DOHH2 (cell line): ENCODE data around the gene CMAS.
A peak's percentile ranks its signal among the peaks of the same experiment; 100 is the strongest.

Experiments used
- H3F3A ChIP-seq: fragments of 200-600 bp; sonication (generic), shearing (Covaris generic); 2 replicates; pipeline ENCODE4 v1.6.0; 2016; ENCODE audit warnings: antibody characterized with exemption, mild to moderate bottlenecking; ENCODE audit not compliant: control insufficient read depth, insufficient read depth
- H3K27ac ChIP-seq: fragments of 200-600 bp; sonication (generic); 2 replicates; pipeline ENCODE4 v1.5.1; 2014; ENCODE audit warnings: low read depth, mild to moderate bottlenecking, low read length, moderate library complexity
- H3K27me3 ChIP-seq: fragments of 200-600 bp; sonication (generic); 2 replicates; pipeline ENCODE4 v1.6.1; 2014; ENCODE audit warnings: mild to moderate bottlenecking, low read length, mixed read lengths; ENCODE audit not compliant: control insufficient read depth
- H3K36me3 ChIP-seq: fragments of 200-600 bp; sonication (generic); 2 replicates; pipeline ENCODE4 v1.6.1; 2014; ENCODE audit warnings: mild to moderate bottlenecking, low read length, moderate library complexity, mixed read lengths; ENCODE audit not compliant: control insufficient read depth
- H3K4me1 ChIP-seq: fragments of 200-600 bp; sonication (generic); 2 replicates; pipeline ENCODE4 v1.6.1; 2014; ENCODE audit warnings: mild to moderate bottlenecking, low read length, mixed read lengths; ENCODE audit not compliant: control insufficient read depth
- H3K4me2 ChIP-seq: fragments of 200-600 bp; sonication (generic); 2 replicates; pipeline ENCODE4 v1.6.0; 2014; ENCODE audit warnings: mild to moderate bottlenecking, low read length, moderate library complexity
- H3K4me3 ChIP-seq: fragments of 200-600 bp; sonication (generic); 2 replicates; pipeline ENCODE4 v1.5.1; 2014; ENCODE audit warnings: mild to moderate bottlenecking, low read length, mixed read lengths
- H3K79me2 ChIP-seq: fragments of 200-600 bp; sonication (generic); 2 replicates; pipeline ENCODE4 v1.6.1; 2014; ENCODE audit warnings: mild to moderate bottlenecking, low read length, mixed read lengths; ENCODE audit not compliant: control insufficient read depth
- H3K9me2 ChIP-seq: fragments of 200-600 bp; sonication (generic); replicated peaks from 2 replicates; pipeline ENCODE4 v1.6.1; 2014; ENCODE audit warnings: mild to moderate bottlenecking, low read length, mixed read lengths; ENCODE audit not compliant: control insufficient read depth
- H3K9me3 ChIP-seq: fragments of 200-600 bp; sonication (generic); 2 replicates; pipeline ENCODE4 v1.6.1; 2014; ENCODE audit warnings: antibody characterized with exemption, low read length, mixed read lengths; ENCODE audit not compliant: control insufficient read depth, insufficient read depth
- H4K20me1 ChIP-seq: fragments of 200-600 bp; sonication (generic); 2 replicates; pipeline ENCODE4 v1.6.0; 2014; ENCODE audit warnings: low read depth, mild to moderate bottlenecking, antibody characterized with exemption, low read length, moderate library complexity; ENCODE audit not compliant: control insufficient read depth, insufficient read depth
- CTCF ChIP-seq: fragments of 200-600 bp; sonication (generic); IDR thresholded peaks from one replicate; pipeline ENCODE4 v1.5.1; 2014; ENCODE audit warnings: antibody characterized with exemption, mild to moderate bottlenecking, low read depth, low read length; ENCODE audit not compliant: poor library complexity, severe bottlenecking
- EZH2phosphoT487 ChIP-seq: fragments of 200-600 bp; sonication (generic); IDR thresholded peaks from 2 replicates; pipeline ENCODE4 v1.6.1; 2017; ENCODE audit warnings: borderline replicate concordance, mild to moderate bottlenecking, antibody characterized with exemption, low read length, moderate library complexity, mixed read lengths

The CMAS gene

DNA sequence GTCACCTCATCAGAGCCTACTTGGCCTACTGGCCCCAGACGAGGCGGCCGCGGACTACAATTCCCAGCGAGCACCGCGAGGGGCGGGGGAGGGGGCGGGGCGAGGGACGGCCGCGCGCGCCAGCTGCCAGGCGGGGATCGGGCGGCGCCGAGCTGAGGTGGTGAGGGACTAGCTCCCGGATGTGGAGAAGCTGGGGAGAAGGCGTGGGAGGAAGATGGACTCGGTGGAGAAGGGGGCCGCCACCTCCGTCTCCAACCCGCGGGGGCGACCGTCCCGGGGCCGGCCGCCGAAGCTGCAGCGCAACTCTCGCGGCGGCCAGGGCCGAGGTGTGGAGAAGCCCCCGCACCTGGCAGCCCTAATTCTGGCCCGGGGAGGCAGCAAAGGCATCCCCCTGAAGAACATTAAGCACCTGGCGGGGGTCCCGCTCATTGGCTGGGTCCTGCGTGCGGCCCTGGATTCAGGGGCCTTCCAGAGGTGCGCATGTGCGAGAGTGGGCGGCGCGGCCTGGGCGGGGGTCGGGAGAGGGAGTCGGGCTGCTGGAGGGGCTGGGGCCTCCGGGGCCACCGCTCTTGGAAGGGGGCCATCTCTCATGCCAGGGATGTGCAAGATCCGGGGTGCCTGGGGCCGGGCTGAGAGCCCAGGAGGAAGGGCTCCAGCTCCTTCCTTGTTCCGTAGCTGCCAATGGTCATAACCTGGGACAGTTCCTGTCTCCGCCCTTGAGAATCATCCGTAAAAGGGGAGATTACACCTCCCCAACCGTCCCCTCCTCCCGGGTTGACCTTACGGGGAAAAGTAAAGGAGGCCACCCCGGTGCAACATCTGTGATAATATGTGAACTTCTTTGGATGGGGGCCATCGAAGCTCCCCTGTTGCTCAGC, at the start of gene CMAS:
TSS of gene CMAS (plus strand) at position 129 of the 878 bp plus-strand sequence. CDS start at position 215, 86 bp downstream.
- H3K27me3 ChIP-seq: no peaks in the 10 kb centered on the region
- peak within 1 kb of the TSS; percentile 45; the same call in 1 of the 2 replicates for H3K27ac ChIP-seq
- H4K20me1 ChIP-seq: no peaks in the 10 kb centered on the region
- no peaks in the 10 kb centered on the region for H3K9me3 ChIP-seq
- peaks cover 10% of the 10 kb centered on the region for H3K4me1 ChIP-seq
- H3F3A ChIP-seq: no peaks in the 10 kb centered on the region
- H3K79me2 ChIP-seq: peaks cover 46% of the 10 kb centered on the region
- H3K9me2 ChIP-seq: no peaks in the 10 kb centered on the region
- H3K36me3 ChIP-seq: peaks cover 22% of the 10 kb centered on the region
- peak within 1 kb of the TSS; percentile 71 for H3K4me2 ChIP-seq
- TF ChIP-seq EZH2phosphoT487 (no peak), CTCF (no peak)
- peak within 1 kb of the TSS; percentile 93 for H3K4me3 ChIP-seq

- Histone ChIP-seq H3K79me2 (no peaks in the 10 kb centered on the region), H3F3A (no peaks in the 10 kb centered on the region), H3K9me2 (no peaks in the 10 kb centered on the region), H3K4me3 (no peak overlapping the region), H3K27me3 (no peaks in the 10 kb centered on the region), H3K4me2 (no peak overlapping the region), H4K20me1 (no peaks in the 10 kb centered on the region), H3K36me3 (no peaks in the 10 kb centered on the region), H3K27ac (no peak overlapping the region), H3K4me1 (no peaks in the 10 kb centered on the region), H3K9me3 (no peaks in the 10 kb centered on the region)
- no peak for TF ChIP-seq EZH2phosphoT487
- TF ChIP-seq CTCF: no peak
Measured at GRCh38 chr12:21998295-21998694, 47.7 kb upstream of the CMAS start.

DNA sequence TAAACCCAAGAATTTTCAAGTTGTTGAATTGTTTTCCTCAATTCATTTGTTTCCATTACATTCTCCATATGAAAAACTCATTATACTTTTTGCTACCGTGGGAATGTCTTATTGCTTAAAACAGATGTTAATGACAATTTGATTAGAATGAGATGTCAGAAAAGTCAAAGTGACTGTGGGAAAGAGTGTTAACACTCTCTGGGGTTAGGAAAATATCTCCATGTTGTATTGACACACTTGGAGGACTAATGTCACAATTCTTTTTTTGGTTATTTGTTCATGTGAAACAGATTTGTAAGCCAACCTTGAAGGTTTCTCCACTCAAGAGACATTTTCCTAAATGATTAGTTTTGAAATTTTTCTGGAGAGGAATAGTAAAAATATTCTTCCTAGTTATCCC, 47.2 kb upstream of the CMAS start:
- Histone ChIP-seq H3K4me2 (no peak overlapping the region), H3K27ac (no peak overlapping the region), H3K9me3 (no peaks in the 10 kb centered on the region), H3F3A (no peaks in the 10 kb centered on the region), H4K20me1 (no peaks in the 10 kb centered on the region), H3K27me3 (no peaks in the 10 kb centered on the region), H3K4me3 (no peak overlapping the region), H3K9me2 (no peaks in the 10 kb centered on the region), H3K36me3 (no peaks in the 10 kb centered on the region), H3K79me2 (no peaks in the 10 kb centered on the region), H3K4me1 (no peaks in the 10 kb centered on the region)
- no peak for TF ChIP-seq EZH2phosphoT487
- no peak for TF ChIP-seq CTCF
